Prostate gland (tissue), 2 donors: Measurements from ENCODE around the gene OR5K2. TPM values are rescaled to one million over a fixed set of nuclear protein-coding genes. Genes with fewer than 3 reads are reported as not detected.

ENCODE experiments used
- DNase-seq: peaks from one replicate; pipeline ENCODE4 v3.0.0-alpha.2; 2019; ENCODE audit warnings: low spot score
- H3K27ac ChIP-seq, 2 donors: fragments of 200-600 bp; sonication (generic); 2 replicates each; pipeline ENCODE4 v1.5.1; 2017 to 2019
- H3K27me3 ChIP-seq: fragments of 200-600 bp; sonication (generic); replicated peaks from 2 replicates; pipeline ENCODE4 v1.5.1; 2019; ENCODE audit not compliant: insufficient read depth
- H3K36me3 ChIP-seq, 2 donors: fragments of 200-600 bp; sonication (generic); 1 replicate in 1 of 2; 2 replicates in 1 of 2; pipeline versions ENCODE4 v1.5.1 to v1.8.1; 2017 to 2019
- H3K4me1 ChIP-seq: fragments of 200-600 bp; sonication (generic); replicated peaks from 2 replicates; pipeline ENCODE4 v1.5.1; 2019
- H3K4me3 ChIP-seq, 2 donors: fragments of 200-600 bp; sonication (generic); 2 replicates each; pipeline ENCODE4 v1.5.1; 2017 to 2019
- H3K9me3 ChIP-seq: fragments of 200-600 bp; sonication (generic); 2 replicates; pipeline ENCODE4 v1.5.1; 2017
- CTCF ChIP-seq, 4 experiments: fragments of 200-600 bp in 2 of 4; fragments of 450-650 bp in 2 of 4; sonication (generic) in 2 of 4; IDR thresholded peaks; 1 replicate in 3 of 4; 2 replicates in 1 of 4; pipeline ENCODE4 v1.5.1; 2016 to 2019; ENCODE audit warnings: antibody characterized with exemption in 4 of 4, mild to moderate bottlenecking in 2 of 4, moderate library complexity in 2 of 4
- POLR2A ChIP-seq: fragments of 450-650 bp; IDR thresholded peaks from one replicate; pipeline ENCODE4 v1.6.1; 2016; ENCODE audit warnings: antibody characterized with exemption, mild to moderate bottlenecking
- POLR2AphosphoS5 ChIP-seq: sonication (generic); formaldehyde crosslinking; IDR thresholded peaks from one replicate; pipeline ENCODE4 v1.6.1; 2017; ENCODE audit warnings: antibody characterized with exemption
- WGBS: methylation state at CpG from one replicate; pipeline ENCODE4 v1.1.5; 2018; 5-methylcytosine and 5-hydroxymethylcytosine counted together
- intact Hi-C: fragments of 100-400 bp; cut with DNase I; formaldehyde crosslinking; loops from one replicate; pipeline ENCODE4 v1.14.2; 2022
- total RNA-seq, 2 donors: library from RNA; depleted of rRNA; stranded (reverse); fragments of >200 nt; gene quantifications; one replicate each; pipeline ENCODE4 v1.1.0, GENCODE V29; 2016

OR5K2 gene
- total RNA-seq = not detected

- 96% methylated on average over 2 of the region's 2 CpGs for WGBS
- no peak for TF ChIP-seq POLR2A
- no peak for TF ChIP-seq CTCF (IDR thresholded peaks at IDR 0.05)
- no peak for TF ChIP-seq POLR2AphosphoS5
Measured at GRCh38 chr3:98497381-98497780, at the start of gene OR5K2. Gene OR5K2, plus strand, starts transcription at chr3:98497681. Its CDS starts 0 bp downstream, at chr3:98497681.

GRCh38 chr3:98449606-98450193 is 47.8 kb upstream of the OR5K2 start:
- Histone ChIP-seq H3K27ac (no peak overlapping the region), H3K4me1 (no peaks in the 10 kb centered on the region), H3K9me3 (no peaks in the 10 kb centered on the region), H3K27me3 (no peaks in the 10 kb centered on the region), H3K4me3 (no peak overlapping the region), H3K36me3 (no peaks in the 10 kb centered on the region)
- 86% methylated on average over 7 of the region's 7 CpGs for WGBS
- no peak for DNase-seq
- intact Hi-C loops = loop anchor here (10.0 kb wide), 1 partner anchor 65 kb away; no protein-coding TSS in a partner anchor
- TF ChIP-seq POLR2AphosphoS5 (no peak), CTCF (IDR thresholded peaks at IDR 0.05) (no peak), POLR2A (no peak)

More at GRCh38 chr3:98497381-98497780, at the start of gene OR5K2:
- Histone ChIP-seq H3K4me1 (no peaks in the 10 kb centered on the region), H3K27me3 (no peaks in the 10 kb centered on the region), H3K36me3 (no peaks in the 10 kb centered on the region), H3K4me3 (no peak within 1 kb of the TSS), H3K9me3 (no peaks in the 10 kb centered on the region), H3K27ac (no peak within 1 kb of the TSS)
- intact Hi-C loops = no loop called here
- DNase-seq = no peak

GRCh38 chr3:98450372-98450771 is 47.1 kb upstream of the OR5K2 start:
- WGBS = 87% methylated on average over 4 of the region's 4 CpGs
- intact Hi-C loops = no loop called here

GRCh38 chr3:98453827-98454226 is 43.7 kb upstream of the OR5K2 start:
- Histone ChIP-seq H3K27ac (no peak overlapping the region), H3K27me3 (no peaks in the 10 kb centered on the region), H3K9me3 (no peaks in the 10 kb centered on the region), H3K36me3 (no peaks in the 10 kb centered on the region), H3K4me3 (no peak overlapping the region), H3K4me1 (no peaks in the 10 kb centered on the region)
- intact Hi-C loops = no loop called here
- DNase-seq = no peak
- TF ChIP-seq POLR2AphosphoS5 (no peak), CTCF (IDR thresholded peaks at IDR 0.05) (no peak), POLR2A (no peak)

More at GRCh38 chr3:98450372-98450771, 47.1 kb upstream of the OR5K2 start:
- Histone ChIP-seq H3K9me3 (no peaks in the 10 kb centered on the region), H3K27me3 (no peaks in the 10 kb centered on the region), H3K4me3 (no peak overlapping the region), H3K4me1 (no peaks in the 10 kb centered on the region), H3K27ac (no peak overlapping the region), H3K36me3 (no peaks in the 10 kb centered on the region)
- DNase-seq = no peak
- TF ChIP-seq POLR2A (no peak), CTCF (IDR thresholded peaks at IDR 0.05) (no peak), POLR2AphosphoS5 (no peak)

DNA sequence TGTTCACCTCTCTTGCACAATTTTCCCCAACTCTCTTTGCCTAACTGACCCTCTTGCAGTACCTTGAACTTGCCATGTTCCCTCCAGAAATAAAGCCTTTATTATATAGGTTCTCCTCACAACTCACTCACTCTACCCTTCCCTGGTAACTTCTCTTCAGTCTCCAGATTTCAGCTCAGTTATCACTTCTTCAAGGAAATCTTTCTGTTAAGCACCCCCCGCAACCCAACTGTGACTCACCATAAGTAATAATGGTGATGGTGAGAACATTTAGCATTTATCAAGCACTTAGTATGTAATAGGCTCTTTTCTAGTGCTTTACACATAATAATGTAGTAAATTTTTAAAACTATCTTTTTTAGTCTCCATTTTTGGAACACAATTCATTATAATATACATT is 42.6 kb upstream of the OR5K2 start:
- Histone ChIP-seq H3K27me3 (no peaks in the 10 kb centered on the region), H3K9me3 (no peaks in the 10 kb centered on the region), H3K27ac (no peak overlapping the region), H3K36me3 (no peaks in the 10 kb centered on the region), H3K4me1 (no peaks in the 10 kb centered on the region), H3K4me3 (no peak overlapping the region)
- whole genome bisulfite sequencing = 100% methylated on average over 1 of the region's 1 CpG
- TF ChIP-seq POLR2AphosphoS5 (no peak), POLR2A (no peak), CTCF (IDR thresholded peaks at IDR 0.05) (no peak)
- no peak for DNase-seq
- intact Hi-C loops = no loop called here
